ENCODE measurements around the gene EBI3. TPM values are rescaled to one million over a fixed set of nuclear protein-coding genes. Genes with fewer than 3 reads are reported as not detected.
"Not testable (repeated sequence)": the region's sequence is repeated elsewhere in the genome, so short reads cannot be mapped to it uniquely, and the experiment has no call there.

EBI3 gene
- total and polyA plus RNA-seq, 4 donors, result 1.8 to 7.8 (median 2.5) TPM

DNA sequence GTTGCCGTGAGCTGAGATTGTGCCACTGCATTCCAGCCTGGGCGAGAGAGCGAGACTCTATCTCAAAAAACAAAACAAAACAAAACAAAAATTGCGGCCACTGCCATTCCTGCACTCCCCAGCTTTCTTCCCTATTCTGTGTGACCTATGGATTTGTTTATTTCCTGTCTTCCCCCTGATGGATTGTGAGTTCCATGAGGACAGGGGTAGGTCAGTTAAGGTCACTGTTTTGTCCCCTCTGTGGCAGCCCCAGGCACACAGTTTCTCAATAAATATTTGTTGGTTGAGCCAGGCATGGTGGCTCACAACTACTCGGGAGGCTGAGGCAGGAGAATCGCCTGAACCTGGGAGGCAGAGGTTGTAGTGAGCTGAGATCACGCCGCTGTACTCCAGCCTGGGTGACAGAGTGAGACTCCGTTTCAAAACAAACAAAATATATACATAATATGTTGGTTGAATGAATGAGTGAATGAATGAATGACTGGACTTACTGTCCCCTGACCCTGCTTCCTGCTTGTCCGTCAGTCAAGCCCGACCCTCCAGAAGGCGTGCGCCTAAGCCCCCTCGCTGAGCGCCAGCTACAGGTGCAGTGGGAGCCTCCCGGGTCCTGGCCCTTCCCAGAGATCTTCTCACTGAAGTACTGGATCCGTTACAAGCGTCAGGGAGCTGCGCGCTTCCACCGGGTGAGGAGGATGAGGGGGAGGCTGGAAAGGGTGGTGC lies 5.0 kb downstream of the EBI3 start (continued):
- TF ChIP-seq GABPA (IDR thresholded peaks at IDR 0.05 in 1 of 2, conservative IDR thresholded peaks at IDR 0.05 in 1 of 2) (no peak), FOXA1 (IDR thresholded peaks at IDR 0.05) (no peak)

DNA sequence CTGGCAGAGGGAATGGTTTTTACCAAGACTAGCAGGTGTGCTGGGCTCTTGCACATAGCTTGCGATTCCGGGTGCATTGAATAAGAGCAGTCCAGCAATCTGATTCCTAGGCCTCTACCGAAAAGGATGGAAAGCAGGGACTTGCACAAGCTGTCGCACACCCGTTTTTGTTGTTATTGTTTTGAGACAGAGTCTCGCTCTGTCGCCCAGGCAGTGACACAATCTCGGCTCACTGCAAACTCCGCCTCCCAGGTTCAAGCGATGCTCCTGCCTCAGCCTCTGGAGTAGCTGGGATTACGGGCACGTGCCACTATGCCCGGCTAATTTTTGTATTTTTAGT lies 5.5 kb downstream of the EBI3 start:
- no peak for DNase-seq (ENCODE audit: low spot score)
- TF ChIP-seq RXRA (IDR thresholded peaks at IDR 0.05) (no peak), EGR1 (IDR thresholded peaks at IDR 0.05; ENCODE audit: low read depth in 2 of 2) (no peak), HNF4G (IDR thresholded peaks at IDR 0.05) (no peak), SP1 (IDR thresholded peaks at IDR 0.05) (no peak), FOXA1 (IDR thresholded peaks at IDR 0.05) (no peak)
- TF ChIP-seq, protein P1, sequence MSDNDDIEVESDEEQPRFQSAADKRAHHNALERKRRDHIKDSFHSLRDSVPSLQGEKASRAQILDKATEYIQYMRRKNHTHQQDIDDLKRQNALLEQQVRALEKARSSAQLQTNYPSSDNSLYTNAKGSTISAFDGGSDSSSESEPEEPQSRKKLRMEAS (IDR thresholded peaks at IDR 0.05), result no peak
- TF ChIP-seq, protein P2, sequence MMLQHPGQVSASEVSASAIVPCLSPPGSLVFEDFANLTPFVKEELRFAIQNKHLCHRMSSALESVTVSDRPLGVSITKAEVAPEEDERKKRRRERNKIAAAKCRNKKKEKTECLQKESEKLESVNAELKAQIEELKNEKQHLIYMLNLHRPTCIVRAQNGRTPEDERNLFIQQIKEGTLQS (IDR thresholded peaks at IDR 0.05), result no peak
- TF ChIP-seq, protein P3, sequence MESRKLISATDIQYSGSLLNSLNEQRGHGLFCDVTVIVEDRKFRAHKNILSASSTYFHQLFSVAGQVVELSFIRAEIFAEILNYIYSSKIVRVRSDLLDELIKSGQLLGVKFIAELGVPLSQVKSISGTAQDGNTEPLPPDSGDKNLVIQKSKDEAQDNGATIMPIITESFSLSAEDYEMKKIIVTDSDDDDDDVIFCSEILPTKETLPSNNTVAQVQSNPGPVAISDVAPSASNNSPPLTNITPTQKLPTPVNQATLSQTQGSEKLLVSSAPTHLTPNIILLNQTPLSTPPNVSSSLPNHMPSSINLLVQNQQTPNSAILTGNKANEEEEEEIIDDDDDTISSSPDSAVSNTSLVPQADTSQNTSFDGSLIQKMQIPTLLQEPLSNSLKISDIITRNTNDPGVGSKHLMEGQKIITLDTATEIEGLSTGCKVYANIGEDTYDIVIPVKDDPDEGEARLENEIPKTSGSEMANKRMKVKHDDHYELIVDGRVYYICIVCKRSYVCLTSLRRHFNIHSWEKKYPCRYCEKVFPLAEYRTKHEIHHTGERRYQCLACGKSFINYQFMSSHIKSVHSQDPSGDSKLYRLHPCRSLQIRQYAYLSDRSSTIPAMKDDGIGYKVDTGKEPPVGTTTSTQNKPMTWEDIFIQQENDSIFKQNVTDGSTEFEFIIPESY (IDR thresholded peaks at IDR 0.05), result no peak
- no peak overlapping the region for H3K9ac ChIP-seq (ENCODE audit: low read depth in 1 of 2, low read length in 2 of 2)
- H3K27me3 ChIP-seq (ENCODE audit: control insufficient read depth in 4 of 4, insufficient read depth in 4 of 4, low read length in 3 of 4), result no peaks in the 10 kb centered on the region
- H3K9me3 ChIP-seq (ENCODE audit: control insufficient read depth in 4 of 4, low read length in 3 of 4), result no peaks in the 10 kb centered on the region
- no peak overlapping the region for H3K4me3 ChIP-seq (ENCODE audit: low read depth in 1 of 3, low read length in 3 of 3)
- no peak overlapping the region for H3K27ac ChIP-seq (ENCODE audit: low read depth in 1 of 2, low read length in 2 of 2)
- H3K4me1 ChIP-seq (ENCODE audit: control insufficient read depth in 4 of 4, insufficient read depth in 4 of 4, low read length in 3 of 4), result no peaks in the 10 kb centered on the region
- no peaks in the 10 kb centered on the region for H3K36me3 ChIP-seq (ENCODE audit: control insufficient read depth in 4 of 4, insufficient read depth in 3 of 4, low read depth in 1 of 4, low read length in 3 of 4)
- WGBS, result 84% methylated on average over 13 of the region's 13 CpGs

DNA sequence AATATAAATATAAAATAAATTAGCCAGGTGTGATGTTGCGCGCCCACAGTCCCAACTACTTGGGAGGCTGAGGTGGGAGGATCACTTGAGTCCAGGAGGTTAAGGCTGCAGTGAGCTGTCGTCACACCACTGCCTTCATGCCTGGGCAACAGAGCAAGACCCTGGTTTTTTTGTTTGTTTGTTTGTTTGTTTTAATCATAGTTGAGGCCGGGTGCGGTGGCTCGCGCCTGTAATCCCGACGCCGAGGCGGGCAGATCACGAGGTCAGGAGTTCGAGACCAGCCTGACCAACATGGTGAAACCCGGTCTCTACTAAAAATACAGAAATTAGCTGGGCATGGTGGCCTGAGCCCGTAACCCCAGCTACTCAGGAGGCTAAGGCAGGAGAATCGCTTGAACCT lies 8.2 kb downstream of the EBI3 start:
- H3K27ac ChIP-seq (ENCODE audit: low read depth in 1 of 2, low read length in 2 of 2); H3K9me3 ChIP-seq (ENCODE audit: control insufficient read depth in 4 of 4, low read length in 3 of 4); H3K36me3 ChIP-seq (ENCODE audit: control insufficient read depth in 4 of 4, insufficient read depth in 3 of 4, low read depth in 1 of 4, low read length in 3 of 4); H3K4me1 ChIP-seq (ENCODE audit: control insufficient read depth in 4 of 4, insufficient read depth in 4 of 4, low read length in 3 of 4); H3K27me3 ChIP-seq (ENCODE audit: control insufficient read depth in 4 of 4, insufficient read depth in 4 of 4, low read length in 3 of 4); H3K4me3 ChIP-seq (ENCODE audit: low read depth in 1 of 3, low read length in 3 of 3); H3K9ac ChIP-seq (ENCODE audit: low read depth in 1 of 2, low read length in 2 of 2); DNase-seq (ENCODE audit: low spot score): not testable (repeated sequence)
- WGBS, result 91% methylated on average over 16 of the region's 16 CpGs

DNA sequence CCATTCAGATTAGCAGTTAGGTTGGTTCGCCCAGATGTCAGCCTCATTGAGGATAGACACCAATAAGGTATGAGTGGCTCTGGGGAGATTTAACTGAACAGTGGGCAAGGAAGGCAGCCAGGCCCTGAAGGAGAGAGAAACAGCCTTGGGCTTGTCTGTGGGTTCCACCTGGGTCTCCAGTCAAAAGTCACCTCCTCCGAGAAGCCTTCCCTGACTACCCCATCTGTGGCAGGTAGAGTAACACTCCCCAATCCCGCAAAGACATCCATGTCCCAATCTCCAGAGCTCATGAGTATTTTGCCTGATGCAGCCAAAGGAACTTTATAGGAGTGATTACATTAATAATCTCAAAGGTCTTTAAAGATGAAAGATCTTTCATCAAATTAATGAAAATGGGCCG lies 9.5 kb downstream of the EBI3 start:
- 90% methylated on average over 4 of the region's 4 CpGs for WGBS
- Histone ChIP-seq H3K4me1 (ENCODE audit: control insufficient read depth in 4 of 4, insufficient read depth in 4 of 4, low read length in 3 of 4) (no peaks in the 10 kb centered on the region), H3K27ac (ENCODE audit: low read depth in 1 of 2, low read length in 2 of 2) (no peak overlapping the region), H3K4me3 (ENCODE audit: low read depth in 1 of 3, low read length in 3 of 3) (no peak overlapping the region), H3K9ac (ENCODE audit: low read depth in 1 of 2, low read length in 2 of 2) (no peak overlapping the region), H3K9me3 (ENCODE audit: control insufficient read depth in 4 of 4, low read length in 3 of 4) (peaks cover 0 to 7% (median 3%) of the 10 kb centered on the region in 4 donors), H3K27me3 (ENCODE audit: control insufficient read depth in 4 of 4, insufficient read depth in 4 of 4, low read length in 3 of 4) (no peaks in the 10 kb centered on the region), H3K36me3 (ENCODE audit: control insufficient read depth in 4 of 4, insufficient read depth in 3 of 4, low read depth in 1 of 4, low read length in 3 of 4) (no peaks in the 10 kb centered on the region)
- no peak for DNase-seq (ENCODE audit: low spot score)
- no peak for TF ChIP-seq NR2F2 (IDR thresholded peaks at IDR 0.05)
- no peak for TF ChIP-seq RXRA (IDR thresholded peaks at IDR 0.05)
- TF ChIP-seq HNF4A (conservative IDR thresholded peaks at IDR 0.05), result no peak
- TF ChIP-seq JUND (IDR thresholded peaks at IDR 0.05), result no peak
- TF ChIP-seq EGR1 (IDR thresholded peaks at IDR 0.05; ENCODE audit: low read depth in 2 of 2), result no peak
- TF ChIP-seq FOXA1 (IDR thresholded peaks at IDR 0.05), result no peak
- TF ChIP-seq, protein P4, sequence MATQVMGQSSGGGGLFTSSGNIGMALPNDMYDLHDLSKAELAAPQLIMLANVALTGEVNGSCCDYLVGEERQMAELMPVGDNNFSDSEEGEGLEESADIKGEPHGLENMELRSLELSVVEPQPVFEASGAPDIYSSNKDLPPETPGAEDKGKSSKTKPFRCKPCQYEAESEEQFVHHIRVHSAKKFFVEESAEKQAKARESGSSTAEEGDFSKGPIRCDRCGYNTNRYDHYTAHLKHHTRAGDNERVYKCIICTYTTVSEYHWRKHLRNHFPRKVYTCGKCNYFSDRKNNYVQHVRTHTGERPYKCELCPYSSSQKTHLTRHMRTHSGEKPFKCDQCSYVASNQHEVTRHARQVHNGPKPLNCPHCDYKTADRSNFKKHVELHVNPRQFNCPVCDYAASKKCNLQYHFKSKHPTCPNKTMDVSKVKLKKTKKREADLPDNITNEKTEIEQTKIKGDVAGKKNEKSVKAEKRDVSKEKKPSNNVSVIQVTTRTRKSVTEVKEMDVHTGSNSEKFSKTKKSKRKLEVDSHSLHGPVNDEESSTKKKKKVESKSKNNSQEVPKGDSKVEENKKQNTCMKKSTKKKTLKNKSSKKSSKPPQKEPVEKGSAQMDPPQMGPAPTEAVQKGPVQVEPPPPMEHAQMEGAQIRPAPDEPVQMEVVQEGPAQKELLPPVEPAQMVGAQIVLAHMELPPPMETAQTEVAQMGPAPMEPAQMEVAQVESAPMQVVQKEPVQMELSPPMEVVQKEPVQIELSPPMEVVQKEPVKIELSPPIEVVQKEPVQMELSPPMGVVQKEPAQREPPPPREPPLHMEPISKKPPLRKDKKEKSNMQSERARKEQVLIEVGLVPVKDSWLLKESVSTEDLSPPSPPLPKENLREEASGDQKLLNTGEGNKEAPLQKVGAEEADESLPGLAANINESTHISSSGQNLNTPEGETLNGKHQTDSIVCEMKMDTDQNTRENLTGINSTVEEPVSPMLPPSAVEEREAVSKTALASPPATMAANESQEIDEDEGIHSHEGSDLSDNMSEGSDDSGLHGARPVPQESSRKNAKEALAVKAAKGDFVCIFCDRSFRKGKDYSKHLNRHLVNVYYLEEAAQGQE (IDR thresholded peaks at IDR 0.05), result no peak
- TF ChIP-seq, protein P1 (IDR thresholded peaks at IDR 0.05), result no peak
- no peak for TF ChIP-seq HNF4G (IDR thresholded peaks at IDR 0.05)
- TF ChIP-seq, protein P2 (IDR thresholded peaks at IDR 0.05), result no peak
- TF ChIP-seq GABPA (IDR thresholded peaks at IDR 0.05 in 1 of 2, conservative IDR thresholded peaks at IDR 0.05 in 1 of 2), result no peak

Measured in liver (tissue), 9 donors.